Breast epithelium (tissue), 3 donors: ENCODE measurements around the gene REXO1.

Experiments
- CTCF ChIP-seq, 3 donors: fragments of 450-650 bp; IDR thresholded peaks; one replicate each; pipeline ENCODE4 v1.5.1; 2016 to 2017; ENCODE audit warnings: antibody characterized with exemption in 3 of 3, mild to moderate bottlenecking in 3 of 3, moderate library complexity in 3 of 3
- POLR2A ChIP-seq: fragments of 450-650 bp; IDR thresholded peaks from one replicate; pipeline ENCODE4 v1.6.1; 2016; ENCODE audit warnings: antibody characterized with exemption, mild to moderate bottlenecking, moderate library complexity
- POLR2AphosphoS5 ChIP-seq, 3 donors: sonication (generic); formaldehyde crosslinking; IDR thresholded peaks; one replicate each; pipeline ENCODE4 v1.6.1; 2017; ENCODE audit warnings: antibody characterized with exemption in 3 of 3

- no peak for TF ChIP-seq CTCF (IDR thresholded peaks at IDR 0.05)
- no peak for TF ChIP-seq POLR2AphosphoS5 (IDR thresholded peaks at IDR 0.05)
- TF ChIP-seq POLR2A = no peak
These were observed 2.7 kb upstream of the REXO1 start for GRCh38 chr19:1850809-1851653.
